T-helper 9 cell (primary cell): ENCODE measurements around the gene TEX48.

Experiments
- DNase-seq: peaks from one replicate; pipeline ENCODE4 v3.0.0-alpha.2; 2020

Gene TEX48

DNA sequence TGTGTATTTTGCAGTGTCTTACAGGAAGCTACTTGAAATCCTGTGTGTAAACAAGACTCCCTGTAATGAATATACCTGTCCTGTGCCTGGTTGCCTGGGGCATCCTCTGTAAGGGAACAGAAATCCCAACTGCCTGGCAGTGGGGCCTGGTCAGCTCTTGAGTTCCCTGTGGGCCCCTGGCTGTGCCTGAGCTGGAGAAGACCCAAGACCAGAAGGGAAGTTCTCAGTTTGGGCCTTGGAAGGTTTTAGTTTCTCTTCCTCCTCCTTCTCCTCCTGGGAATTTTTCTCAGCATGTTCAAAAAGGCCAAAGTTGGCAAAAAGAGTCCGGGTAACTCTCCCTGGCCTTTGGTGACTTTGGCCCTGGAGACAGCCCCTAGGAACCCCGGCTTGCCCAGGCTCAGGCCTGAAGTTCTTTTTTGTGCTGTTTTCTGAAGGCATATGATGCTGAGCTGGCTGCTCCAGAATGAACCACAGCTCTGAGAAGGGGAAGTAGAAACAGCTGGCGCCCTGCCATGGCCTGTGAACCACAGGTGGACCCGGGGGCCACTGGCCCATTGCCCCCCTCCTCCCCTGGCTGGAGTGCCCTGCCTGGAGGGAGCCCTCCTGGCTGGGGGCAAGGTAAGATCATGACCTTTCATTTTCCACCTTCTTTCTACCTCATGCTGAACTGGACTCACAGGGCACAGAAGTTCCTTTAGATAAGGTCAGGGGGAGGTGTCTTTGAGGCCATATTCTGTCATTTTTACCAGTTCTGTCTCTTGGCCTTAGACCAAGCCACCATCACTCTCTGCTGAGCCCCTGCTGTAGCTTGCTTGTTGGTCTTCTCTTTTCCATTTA lies 65.1 kb downstream of the TEX48 start:
- no peak for DNase-seq
